Hematopoietic multipotent progenitor cell treated with erythropoietin and hydrocortisone succinate and interleukin-3 and kit ligand, for 17 days (in vitro differentiated cells): ENCODE results near the gene SPANXD.
"Not testable (repeated sequence)": the region's sequence is repeated elsewhere in the genome, so short reads cannot be mapped to it uniquely, and the experiment has no call there.

ENCODE experiments used
- DNase-seq: peaks from one replicate; pipeline ENCODE4 v3.0.0-alpha.2; 2015; ENCODE audit warnings: low spot score

The SPANXD gene, protein sequence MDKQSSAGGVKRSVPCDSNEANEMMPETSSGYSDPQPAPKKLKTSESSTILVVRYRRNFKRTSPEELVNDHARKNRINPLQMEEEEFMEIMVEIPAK

DNA sequence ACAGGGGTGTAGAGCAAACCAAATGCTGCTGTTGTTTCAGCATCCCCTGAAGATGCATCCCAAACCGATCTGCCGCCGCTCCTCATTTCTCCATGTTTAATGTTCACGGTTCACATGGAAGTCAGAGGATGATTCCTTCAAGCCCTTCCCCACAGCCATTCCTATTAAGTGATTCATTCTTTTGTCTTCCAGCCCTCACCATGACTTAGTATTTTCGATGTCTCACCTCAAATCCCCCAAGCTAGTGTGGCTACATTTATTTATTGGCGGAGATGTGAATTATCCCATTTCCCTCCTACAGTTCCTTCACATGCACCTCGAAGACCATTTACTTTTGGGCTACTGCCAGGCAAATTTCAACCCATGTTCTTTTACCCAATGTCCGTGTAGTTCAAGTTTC is at the start of gene SPANXD:
Gene SPANXD (minus strand): TSS at position 101 of the 400 bp plus-strand sequence. CDS start 334 bp downstream, outside the sequence.
- not testable (repeated sequence) for DNase-seq

DNA sequence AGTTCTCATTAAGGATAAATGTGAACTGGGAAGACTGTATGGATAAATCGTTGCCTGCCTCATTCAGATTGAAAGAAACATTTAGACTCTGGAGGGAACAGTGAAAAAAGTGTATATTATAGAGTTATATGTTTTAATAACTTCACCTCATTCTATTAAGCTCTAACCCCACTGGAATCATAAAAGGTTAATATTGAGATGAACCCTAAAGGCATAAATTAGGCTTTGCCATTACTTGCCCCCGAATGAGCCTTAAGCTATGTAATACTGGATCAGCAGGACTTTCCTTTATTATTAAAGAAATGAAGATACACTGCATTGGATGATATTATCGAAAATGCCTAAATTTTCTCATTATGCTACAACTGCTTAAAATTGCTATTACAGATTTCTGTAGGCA is 44.1 kb upstream of the SPANXD start:
- DNase-seq = no peak

DNA sequence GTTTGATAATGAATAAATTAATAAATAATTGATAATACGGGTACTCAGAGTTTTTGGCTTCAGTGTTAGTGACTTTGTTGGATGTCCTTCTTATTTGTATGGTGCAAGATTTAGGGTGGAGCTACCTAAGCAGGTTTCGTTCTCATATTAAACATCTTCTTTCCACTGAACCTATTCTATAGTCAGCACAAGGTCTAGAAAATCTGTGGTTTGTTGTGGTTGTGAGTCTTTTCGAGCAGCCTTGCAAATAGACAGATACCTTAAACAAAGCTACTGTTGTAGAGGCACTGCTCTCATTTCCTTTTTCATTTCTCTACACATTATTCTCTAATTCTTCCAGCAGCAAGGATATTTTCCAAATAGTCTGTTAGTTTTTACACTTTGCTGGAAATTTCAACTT is 38.1 kb upstream of the SPANXD start:
- DNase-seq = no peak

GRCh38 chrX:141733371-141733770 is 34.8 kb upstream of the SPANXD start:
- DNase-seq = no peak

DNA sequence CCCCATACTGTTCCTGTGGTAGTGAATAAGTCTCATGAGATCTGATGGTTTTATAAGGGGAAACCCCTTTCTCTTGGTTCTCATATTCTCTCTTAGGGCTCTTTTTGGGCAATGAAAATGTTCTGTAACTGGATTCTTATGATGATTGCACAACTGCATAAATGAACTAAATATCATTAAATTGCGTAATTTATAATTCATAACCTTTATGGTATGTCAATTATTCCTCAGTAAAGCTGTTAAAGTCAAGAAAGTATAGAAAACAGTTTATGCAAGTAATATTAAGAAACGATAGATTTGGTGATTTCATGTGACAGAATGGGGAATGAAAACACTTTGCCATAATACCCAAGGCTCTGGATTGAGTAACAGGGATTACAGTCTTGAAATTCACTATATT is 33.5 kb upstream of the SPANXD start:
- no peak for DNase-seq

DNA sequence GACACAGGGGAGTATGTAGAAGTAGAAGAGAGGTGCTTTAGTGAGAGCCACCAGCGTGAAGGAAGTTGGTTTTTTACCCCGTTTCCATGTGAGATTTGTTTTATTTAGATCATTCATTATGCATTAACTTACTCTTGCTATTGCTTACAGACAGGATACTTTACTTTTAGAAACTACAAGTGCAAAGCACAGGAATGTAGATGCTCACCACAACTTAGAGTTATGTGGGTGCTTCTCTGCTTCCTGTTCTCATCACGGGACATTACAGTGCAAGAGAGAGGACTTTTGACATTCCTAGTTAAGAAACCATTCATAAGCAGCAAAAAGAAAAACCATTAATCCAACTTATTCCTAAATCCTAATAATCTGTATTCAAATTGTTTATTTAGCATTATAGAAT is 25.6 kb upstream of the SPANXD start:
- DNase-seq = no peak

GRCh38 chrX:141714680-141715079 is 16.1 kb upstream of the SPANXD start:
- no peak for DNase-seq

DNA sequence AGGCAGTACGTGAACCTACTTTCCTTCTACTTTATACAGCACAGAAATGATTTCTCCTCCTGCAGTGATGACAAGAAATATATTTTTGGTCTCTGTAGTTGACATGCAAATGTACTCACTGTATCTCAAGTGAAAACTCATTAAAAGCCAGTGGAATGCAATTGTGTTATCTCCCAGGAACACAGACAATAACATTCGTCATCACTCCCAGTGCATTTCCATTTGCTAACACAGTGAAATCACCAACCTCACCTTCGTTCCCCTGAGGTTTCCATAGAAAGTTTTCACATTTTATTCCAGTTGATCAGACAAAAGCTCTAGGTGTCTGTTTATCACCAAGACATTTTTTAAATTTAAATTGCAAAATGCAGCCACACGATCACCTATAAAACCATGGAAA is 2.5 kb upstream of the SPANXD start:
- DNase-seq = no peak

- no peak for DNase-seq
Observed at GRCh38 chrX:141673946-141674345, 24.6 kb downstream of the SPANXD start.

GRCh38 chrX:141669689-141670088 is 28.9 kb downstream of the SPANXD start:
- DNase-seq = no peak

GRCh38 chrX:141668371-141668770 is 30.2 kb downstream of the SPANXD start:
- DNase-seq = no peak

DNA sequence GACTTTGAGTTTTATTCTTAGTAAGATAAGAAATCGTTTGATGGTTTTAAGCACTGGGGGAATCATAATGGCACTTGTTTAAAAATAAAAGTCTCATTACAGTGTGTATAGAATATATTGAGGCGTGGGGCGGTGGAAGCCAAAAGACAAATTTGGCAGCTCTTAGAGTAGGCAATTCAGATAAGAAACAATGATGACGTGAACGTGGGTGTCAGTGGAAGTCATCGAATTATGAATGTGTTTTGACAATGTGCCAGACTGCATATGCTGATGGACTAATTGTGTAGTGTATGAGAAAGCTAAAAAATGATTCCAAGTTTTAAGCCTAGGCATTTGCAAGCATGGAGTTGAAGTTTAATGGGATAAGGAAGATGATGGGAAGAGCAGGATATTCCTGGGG is 35.8 kb downstream of the SPANXD start:
- no peak for DNase-seq

DNA sequence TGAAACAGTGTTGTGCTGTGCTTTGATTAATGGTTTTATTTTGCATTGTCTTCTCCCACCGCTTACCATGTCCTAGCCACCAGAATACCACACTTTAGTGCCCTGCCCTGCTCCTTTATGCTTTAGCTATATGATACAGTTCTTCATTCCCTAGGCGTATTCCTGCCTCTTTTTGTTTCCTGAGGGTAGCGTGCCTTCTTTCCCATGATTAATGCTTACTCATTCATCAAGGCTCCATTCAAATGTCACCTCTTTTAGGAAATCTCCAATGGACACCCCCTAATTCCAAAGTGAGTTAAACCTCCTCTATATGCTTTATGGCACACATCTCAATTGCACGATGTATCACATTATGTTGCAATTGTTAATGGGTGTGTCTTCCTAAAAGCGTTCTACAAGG is 46.3 kb downstream of the SPANXD start:
- no peak for DNase-seq
